HG03064 (cell line): ENCODE measurements around the gene TMEM184A.

Experiments used
- ATAC-seq: cut with Tn5 transposase; IDR thresholded peaks from one replicate; pipeline ENCODE4 v1.9.1; 2021; ENCODE audit warnings: low read depth; ENCODE audit not compliant: unreplicated experiment

TMEM184A gene

DNA sequence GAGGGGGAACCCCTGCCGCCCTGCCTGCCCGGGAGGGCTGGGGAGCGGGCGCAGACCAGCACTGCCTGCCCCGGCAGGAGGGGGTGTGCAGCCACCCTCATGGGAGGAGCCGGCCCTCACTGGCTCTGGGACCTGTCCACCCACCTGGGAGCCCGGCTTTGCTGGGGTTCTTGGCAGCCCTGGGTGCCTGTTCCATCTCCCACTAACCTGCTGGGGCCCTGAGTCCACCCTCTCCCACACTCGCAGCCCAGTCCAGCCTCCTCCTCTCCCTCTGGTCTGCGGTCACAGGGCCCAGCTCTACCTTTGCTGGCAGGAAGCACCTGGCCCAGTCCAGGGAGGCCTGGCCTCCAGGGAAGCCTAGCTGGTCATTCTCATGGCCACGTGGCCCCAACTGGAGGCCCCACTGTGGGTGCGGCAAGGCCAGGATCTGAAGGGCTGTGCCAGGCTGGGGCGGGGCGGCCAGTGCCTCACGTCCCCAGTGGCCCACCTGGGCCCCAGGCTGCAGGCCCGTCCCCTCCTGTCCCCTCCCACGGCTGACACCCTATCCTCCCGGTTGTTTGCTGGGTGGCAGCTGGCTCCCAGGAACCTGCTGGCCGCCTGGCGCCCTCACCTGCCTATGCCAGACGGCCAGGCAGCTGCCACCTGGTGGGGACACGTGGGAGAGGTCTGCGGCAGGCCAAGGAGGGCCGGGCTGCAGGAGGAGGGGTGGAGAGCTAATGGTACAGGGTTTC, at the start of gene TMEM184A:
Gene TMEM184A (minus strand): TSS at position 393 of the 731 bp plus-strand sequence. CDS start 721 bp downstream, outside the sequence.
- no peak for ATAC-seq

DNA sequence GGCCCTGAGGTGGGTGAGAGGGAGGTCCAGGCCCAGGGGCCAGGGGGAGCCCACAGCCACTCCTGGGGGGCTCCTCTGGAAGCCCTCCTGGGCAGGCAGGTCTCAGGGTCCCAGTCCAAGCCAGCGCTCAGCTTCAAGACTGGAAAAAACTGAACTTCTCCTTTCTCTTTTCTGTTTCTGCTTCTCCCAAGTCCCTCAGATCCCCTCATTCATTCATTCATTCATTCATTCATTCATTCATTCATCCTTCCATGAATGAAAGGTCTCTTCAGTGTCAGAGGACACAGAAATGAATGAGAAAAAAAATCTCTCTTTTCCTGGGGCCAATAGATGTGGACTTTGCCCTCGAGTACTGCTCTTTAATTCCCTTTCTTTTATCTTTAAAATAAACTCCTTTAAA, 48.4 kb upstream of the TMEM184A start:
- no peak for ATAC-seq

DNA sequence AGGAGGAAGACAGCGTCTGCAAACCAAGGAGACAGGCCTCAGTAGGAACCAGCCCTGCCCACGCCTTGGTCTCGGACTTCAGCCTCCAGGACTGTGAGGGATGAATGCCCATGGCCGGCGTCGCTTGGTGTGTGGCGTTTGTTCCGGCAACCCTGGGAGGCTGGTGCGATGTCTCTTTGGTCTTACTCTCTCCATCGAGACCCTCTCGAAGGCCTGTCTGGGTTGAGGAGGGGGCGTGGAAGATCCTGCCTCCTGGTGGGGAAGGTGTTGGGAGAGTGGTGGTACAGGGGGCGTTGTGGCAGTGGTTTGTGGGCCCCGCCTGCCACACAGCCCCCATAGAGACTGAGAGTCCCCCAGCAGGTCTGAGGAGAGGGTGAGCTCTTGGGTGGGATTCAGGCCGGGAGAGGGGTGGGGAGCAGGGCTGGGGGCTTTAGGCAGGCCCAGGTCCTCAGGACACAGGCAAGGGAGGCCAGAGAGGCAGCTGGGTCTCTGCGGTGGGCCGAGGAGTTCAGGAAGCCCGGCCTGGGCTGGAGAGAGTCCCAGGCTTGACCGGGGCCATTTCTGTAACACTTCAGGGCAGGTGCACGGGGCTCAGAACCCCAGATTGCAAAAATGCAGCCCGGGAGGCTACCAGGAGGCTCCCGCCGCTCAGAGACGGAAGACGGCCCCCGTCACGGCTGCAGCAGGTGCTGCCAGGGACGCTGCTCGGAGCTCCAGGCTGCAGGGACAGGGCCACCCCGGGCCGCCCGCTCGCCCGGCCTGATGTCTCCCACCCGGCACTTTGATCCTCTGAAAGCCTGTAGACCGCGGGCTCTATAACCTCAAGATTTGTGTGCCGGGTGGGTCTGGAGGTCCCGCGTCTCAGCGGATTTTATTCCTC, 47.6 kb upstream of the TMEM184A start:
- no peak for ATAC-seq

DNA sequence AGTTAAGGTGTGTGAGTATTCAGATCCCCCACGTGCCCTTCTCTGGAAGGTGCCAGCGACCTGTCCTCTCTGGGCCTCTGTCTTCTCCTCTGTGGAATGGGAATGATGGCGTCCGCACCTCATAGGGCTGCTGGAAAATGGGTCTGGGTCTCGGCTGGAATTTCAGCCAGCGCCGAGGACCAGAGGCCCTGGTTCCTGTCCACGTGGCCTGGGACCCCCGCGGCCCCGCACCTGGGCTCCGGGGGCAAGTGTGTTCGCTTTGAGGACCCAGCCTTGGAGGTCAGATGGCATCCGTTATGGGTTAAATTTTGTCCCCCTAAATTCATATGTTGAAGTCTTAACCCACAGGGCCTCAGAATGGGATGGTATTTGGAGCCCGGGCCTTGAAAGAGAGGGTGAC, 46.4 kb upstream of the TMEM184A start:
- ATAC-seq: no peak

- ATAC-seq: no peak
Measured at GRCh38 chr7:1601956-1602355, 46.0 kb upstream of the TMEM184A start.

DNA sequence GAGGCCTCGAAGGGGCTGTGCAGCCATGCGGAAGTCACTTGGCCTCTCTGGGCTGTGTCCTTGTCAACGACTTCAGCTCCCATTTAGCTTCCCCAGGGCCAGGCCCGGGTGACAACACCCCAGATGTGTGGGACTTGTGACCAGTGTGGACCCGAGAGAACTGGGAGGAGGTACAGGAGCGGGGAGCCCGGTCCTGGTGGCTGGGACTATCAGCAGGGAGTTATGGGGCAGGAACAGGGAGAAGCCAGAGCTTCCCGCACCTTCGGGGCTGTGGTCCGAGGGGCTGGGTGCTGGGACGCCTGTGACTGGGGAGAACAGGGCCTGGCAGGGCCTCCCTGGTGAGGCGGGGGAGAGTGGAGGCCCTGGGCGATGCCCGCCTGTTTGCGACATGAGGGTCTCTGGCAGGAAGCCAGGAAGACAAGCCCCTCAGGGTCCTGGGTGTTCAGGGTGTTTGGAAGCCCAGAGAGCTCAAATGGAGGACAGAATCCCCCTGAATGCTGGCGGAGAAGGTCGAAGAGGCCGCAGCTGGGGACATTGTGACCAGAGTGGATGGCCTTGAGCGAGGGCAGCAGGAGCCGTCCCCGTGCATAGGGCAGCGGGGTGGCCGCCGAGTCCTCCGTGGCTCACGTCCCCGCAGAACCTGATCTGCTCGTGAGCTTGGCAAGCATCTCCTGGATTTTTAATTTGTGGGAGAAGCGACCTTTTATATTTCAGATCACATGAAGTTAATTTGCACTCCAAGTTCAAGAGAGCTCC, 43.8 kb upstream of the TMEM184A start:
- ATAC-seq: no peak

DNA sequence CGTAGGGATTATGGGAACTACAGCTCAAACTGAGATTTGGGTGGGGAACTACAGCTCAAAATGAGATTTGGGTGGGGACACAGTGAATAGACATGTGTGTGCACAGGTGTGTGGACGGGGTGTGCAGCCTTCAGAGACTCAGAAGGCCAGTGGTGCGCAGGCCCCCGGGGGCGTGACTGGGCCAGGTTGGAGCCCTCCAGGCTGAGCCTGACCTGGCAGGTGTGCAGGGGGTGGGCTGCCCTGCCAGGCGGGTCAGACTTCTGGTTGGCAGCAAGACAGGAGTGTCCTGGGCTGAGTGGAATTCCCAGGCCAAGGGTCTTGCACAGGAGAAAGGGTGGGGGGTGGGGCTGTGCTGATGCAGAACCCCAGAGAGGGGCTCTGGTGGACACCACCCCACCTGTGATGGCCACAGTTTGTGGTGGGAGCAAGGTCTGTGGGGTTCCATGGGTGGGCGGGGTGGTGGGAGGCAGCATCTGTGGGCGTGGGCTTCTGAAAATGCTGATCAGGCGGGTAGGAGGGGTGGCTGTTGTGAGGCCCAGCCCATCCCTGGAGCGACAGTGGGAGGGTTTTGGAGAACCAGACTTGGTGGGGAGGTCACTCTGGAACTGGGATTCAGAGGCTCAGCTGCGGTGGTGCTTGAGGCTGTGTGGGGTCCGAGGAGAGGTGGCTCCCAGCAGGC, 43.1 kb upstream of the TMEM184A start:
- ATAC-seq: no peak

- no peak for ATAC-seq
Measured at GRCh38 chr7:1598286-1598685, 42.3 kb upstream of the TMEM184A start.

- ATAC-seq: no peak
Measured at GRCh38 chr7:1597791-1598190, 41.8 kb upstream of the TMEM184A start.

- no peak for ATAC-seq
Measured at GRCh38 chr7:1597066-1597760, 41.2 kb upstream of the TMEM184A start.

DNA sequence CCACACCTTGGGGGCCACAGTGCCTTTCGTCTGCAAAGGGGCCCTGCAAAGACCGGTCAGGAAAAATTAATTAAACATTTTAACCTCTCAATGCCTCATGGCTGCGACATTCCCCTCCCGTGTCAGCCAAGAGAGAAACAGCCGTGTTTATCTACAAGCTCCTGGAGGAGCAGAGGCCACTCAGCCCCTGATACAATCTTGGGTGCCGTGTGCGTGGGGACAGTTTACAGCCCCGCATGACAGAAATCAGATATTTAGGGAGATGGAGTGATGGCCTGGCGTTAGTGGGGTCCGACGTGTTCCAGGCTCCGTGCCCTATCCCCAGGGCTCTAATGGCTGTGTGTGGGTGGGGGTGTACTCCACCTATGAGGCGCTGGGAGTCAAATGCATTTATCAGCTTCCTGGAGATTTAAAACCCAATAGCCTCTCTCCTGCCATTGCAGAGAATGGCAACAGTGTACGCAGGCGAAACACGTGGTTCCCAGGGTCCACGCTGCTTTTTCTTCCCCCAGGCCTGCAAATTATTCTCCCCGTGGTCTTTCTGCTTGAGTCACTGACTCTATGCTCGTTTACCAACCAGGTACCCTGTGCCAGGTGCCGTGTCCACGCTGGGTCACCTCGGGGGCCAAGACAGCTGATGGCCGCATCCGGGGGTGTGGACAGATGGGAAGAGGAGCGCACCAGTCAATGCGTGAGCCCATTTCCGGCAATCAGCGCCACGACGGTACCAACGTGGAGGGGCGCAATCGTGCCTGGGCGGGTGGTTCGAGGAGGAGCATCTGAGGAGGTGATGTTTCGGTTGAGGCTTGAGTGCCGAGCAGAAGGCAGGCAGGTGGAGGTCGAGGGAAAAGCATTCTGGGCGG, 40.4 kb upstream of the TMEM184A start:
- no peak for ATAC-seq

DNA sequence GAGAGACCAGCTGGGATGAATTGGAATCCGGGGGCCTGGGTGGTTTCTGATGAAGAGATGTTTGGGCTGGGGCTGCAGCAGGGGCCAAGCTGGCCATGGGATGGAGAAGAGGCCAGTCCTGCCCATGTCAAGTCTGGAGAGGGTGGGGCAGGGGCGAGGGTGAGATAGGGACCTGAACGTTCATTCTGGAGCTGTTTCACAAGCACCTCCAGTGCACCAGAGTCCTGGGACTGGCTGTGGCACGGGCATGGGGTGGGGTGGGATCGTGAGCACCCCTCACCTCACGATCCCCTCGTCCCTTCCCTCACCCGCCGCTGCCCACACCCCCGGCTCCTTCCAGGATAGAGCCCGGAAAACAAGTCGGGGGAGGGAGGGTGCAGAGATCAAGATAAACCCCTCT, 39.6 kb upstream of the TMEM184A start:
- ATAC-seq: no peak

- no peak for ATAC-seq
Measured at GRCh38 chr7:1595027-1595426, 39.0 kb upstream of the TMEM184A start.

DNA sequence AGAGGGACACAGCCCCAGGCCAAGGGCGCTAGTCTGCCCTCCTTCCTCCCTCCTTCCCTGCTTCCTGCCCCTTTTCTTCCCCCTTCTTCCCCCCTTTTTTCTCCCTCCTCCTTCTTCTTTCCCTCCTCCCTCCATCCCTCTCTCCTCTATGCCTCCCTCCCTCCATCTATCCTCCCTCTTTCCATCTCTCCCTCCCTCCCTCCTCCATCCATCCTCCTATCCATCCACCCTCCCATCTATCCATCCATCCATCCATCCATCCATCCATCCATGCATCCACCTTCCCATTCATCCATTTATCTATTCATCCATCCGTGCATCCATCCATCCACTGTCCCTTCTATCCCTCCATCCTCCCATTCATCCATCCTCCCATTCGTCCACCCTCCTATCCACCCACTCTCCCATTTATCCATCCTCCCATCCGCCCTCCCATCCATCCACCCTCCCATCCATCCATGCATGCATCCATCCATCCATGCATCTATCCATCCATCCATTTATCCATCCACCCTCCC, 38.0 kb upstream of the TMEM184A start:
- no peak for ATAC-seq

DNA sequence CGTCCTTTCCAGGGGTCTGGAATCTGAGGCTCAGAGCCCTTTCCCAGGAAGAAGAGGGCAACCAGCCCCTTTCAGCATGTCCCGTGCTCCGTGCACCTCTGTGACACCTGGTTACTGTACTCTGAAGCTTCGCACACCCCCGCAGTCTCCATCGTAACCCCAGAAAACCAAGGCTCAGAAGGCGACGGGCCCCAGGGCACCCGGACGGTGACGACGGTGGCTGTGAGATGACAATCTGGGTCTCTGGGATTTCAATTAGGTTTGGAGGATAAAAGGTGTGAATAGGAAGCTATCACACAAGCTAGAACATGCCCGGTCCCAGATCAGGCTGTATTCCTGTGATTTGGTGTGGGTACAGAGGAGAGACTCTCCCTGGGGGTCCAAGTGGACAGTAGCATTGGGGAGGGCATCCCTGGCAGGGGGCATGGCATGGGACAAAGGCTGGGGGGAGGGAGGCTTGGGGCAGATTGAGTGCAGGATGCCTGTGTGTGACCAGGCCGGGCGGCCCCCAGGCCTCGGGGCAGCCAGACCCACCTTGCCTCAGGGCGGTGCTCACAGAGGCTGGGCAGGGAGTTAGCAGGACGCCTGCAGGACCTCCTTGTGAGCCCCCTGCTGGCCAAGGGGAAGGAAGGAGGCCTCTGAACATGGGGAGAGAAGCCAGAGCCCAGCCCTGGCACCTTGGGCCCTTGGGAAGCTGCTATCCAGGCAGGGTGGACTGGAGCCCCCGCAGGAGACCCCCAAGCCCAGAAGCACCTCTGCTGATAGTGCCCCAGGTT, 37.3 kb upstream of the TMEM184A start:
- no peak for ATAC-seq

DNA sequence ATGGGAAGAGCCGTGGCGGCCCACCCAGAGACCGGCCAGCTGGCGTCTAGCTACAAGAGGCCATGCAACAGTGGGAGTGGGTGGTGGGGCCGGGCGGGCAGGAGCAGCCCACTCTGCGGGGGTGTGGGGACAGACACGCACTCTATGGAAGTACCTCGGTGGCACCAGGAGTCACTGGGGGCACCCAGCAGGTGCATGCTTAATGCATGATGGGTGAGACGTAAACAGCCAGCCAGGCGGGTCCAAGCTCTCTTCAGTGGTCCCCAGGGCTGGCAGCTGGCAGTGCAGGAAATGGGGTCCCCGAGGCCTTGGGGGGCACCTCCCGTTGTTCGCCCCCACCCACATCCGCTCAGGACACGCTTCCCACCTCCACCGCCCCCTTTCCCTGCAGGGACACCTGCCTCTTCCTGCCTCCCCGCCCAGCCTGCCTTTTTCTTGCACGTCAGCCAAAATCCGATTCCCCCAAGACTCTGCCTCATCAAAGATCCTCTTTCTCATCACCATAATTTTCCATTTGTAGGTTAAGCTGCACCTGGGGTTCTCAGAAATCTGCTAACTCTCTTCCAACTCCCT, 36.4 kb upstream of the TMEM184A start:
- no peak for ATAC-seq

DNA sequence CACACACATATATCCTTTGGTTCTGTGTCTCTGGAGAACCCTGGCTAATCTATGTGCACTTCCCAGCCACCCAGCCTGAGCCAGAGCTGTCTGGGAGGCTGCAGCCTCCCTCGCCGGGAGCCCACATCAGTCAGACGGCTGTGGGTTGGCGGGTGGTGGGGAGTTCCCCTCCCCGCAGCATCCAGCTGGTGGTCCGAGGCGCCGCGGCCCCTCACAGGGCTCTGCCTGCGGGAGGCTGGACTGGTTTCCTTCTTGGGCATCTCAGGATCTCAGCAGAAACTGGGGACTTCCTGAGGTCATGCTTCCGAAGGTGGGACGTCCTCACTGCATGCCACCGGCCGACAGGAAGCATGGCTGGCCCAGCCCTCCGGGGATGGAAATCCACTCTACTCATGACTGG, 35.9 kb upstream of the TMEM184A start:
- no peak for ATAC-seq

GRCh38 chr7:1591396-1591795, 35.4 kb upstream of the TMEM184A start:
- ATAC-seq: no peak
